IgD-negative memory B cell (primary cell): Measurements from ENCODE around the gene GNAO1. TPM values are rescaled to one million over a fixed set of nuclear protein-coding genes. Genes with fewer than 3 reads are reported as not detected.
"Not testable (repeated sequence)": the region's sequence is repeated elsewhere in the genome, so short reads cannot be mapped to it uniquely, and the experiment has no call there.

Source experiments
- H3K27ac Mint-ChIP-seq, 3 donors: one replicate each; pipeline ENCODE4 v1.8.0; 2020 to 2022; ENCODE audit warnings: mild to moderate bottlenecking in 3 of 3, mixed read lengths in 3 of 3, moderate library complexity in 1 of 3
- H3K27me3 Mint-ChIP-seq: one replicate; pipeline ENCODE4 v1.8.0; 2021; ENCODE audit warnings: mixed read lengths
- H3K36me3 Mint-ChIP-seq: one replicate; pipeline ENCODE4 v1.8.0; 2020; ENCODE audit warnings: mild to moderate bottlenecking, mixed read lengths
- H3K4me1 Mint-ChIP-seq, 3 donors: one replicate each; pipeline ENCODE4 v1.8.0; 2020 to 2022; ENCODE audit warnings: mixed read lengths in 3 of 3, mild to moderate bottlenecking in 1 of 3
- H3K4me3 Mint-ChIP-seq, 4 donors: one replicate each; pipeline ENCODE4 v1.8.0; 2020 to 2022; ENCODE audit warnings: mild to moderate bottlenecking in 4 of 4, mixed read lengths in 4 of 4, moderate library complexity in 3 of 4
- H3K9me3 Mint-ChIP-seq, 3 donors: one replicate each; pipeline ENCODE4 v1.8.0; 2020 to 2021; ENCODE audit warnings: mixed read lengths in 3 of 3, mild to moderate bottlenecking in 1 of 3
- polyA plus RNA-seq: library from polyadenylated mRNA; unstranded; fragments of 300-500 nt; fragmentation: Illumina TruSeq; gene quantifications from one replicate; pipeline ENCODE4 v1.2.3, GENCODE V29; 2021

GNAO1 gene
- polyA plus RNA-seq, 1 donor from 2014 or later, result 0.58 TPM

GRCh38 chr16:56370875-56371659, 179.8 kb downstream of the GNAO1 start:
- no peak overlapping the region for H3K4me3 Mint-ChIP-seq

GRCh38 chr16:56371660-56371937, 180.3 kb downstream of the GNAO1 start:
- H3K4me1 Mint-ChIP-seq, result peaks cover 0 to 7% (median 0%) of the 10 kb centered on the region in 3 donors
- no peak overlapping the region for H3K4me3 Mint-ChIP-seq
- peaks cover 3% of the 10 kb centered on the region for H3K36me3 Mint-ChIP-seq
- no peaks in the 10 kb centered on the region for H3K27me3 Mint-ChIP-seq
- peak overlapping the region in 1 of 3 donors; percentile 6 for H3K27ac Mint-ChIP-seq
- no peaks in the 10 kb centered on the region for H3K9me3 Mint-ChIP-seq

More at GRCh38 chr16:56370875-56371659, 179.8 kb downstream of the GNAO1 start:
- Mint-ChIP-seq H3K4me1 (peaks cover 0 to 7% (median 0%) of the 10 kb centered on the region in 3 donors), H3K36me3 (peaks cover 3% of the 10 kb centered on the region), H3K9me3 (no peaks in the 10 kb centered on the region), H3K27ac (peak overlapping the region in 2 of 3 donors; percentile 6 to 16), H3K27me3 (no peaks in the 10 kb centered on the region)

GRCh38 chr16:56372013-56372634, 180.8 kb downstream of the GNAO1 start:
- Mint-ChIP-seq H3K27ac (peak overlapping the region in 1 of 3 donors; percentile 6), H3K4me3 (no peak overlapping the region), H3K36me3 (peaks cover 3% of the 10 kb centered on the region), H3K9me3 (no peaks in the 10 kb centered on the region), H3K27me3 (no peaks in the 10 kb centered on the region), H3K4me1 (peaks cover under 1 to 7% (median 2%) of the 10 kb centered on the region in 3 donors)

- no peak overlapping the region for H3K4me3 Mint-ChIP-seq
- H3K27me3 Mint-ChIP-seq, result no peaks in the 10 kb centered on the region
- peaks cover 5 to 14% (median 8%) of the 10 kb centered on the region in 3 donors for H3K4me1 Mint-ChIP-seq
- H3K36me3 Mint-ChIP-seq, result peaks cover 6% of the 10 kb centered on the region
- H3K9me3 Mint-ChIP-seq, result no peaks in the 10 kb centered on the region
- no peak overlapping the region for H3K27ac Mint-ChIP-seq
These were observed 181.7 kb downstream of the GNAO1 start for GRCh38 chr16:56373003-56373402.

GRCh38 chr16:56375792-56376191, 184.5 kb downstream of the GNAO1 start:
- H3K4me1 Mint-ChIP-seq, result peaks cover 5 to 18% (median 13%) of the 10 kb centered on the region in 3 donors
- H3K4me3 Mint-ChIP-seq, H3K27me3 Mint-ChIP-seq, H3K9me3 Mint-ChIP-seq, H3K27ac Mint-ChIP-seq: not testable (repeated sequence)
- peaks cover 14% of the 10 kb centered on the region for H3K36me3 Mint-ChIP-seq

- H3K27ac Mint-ChIP-seq, H3K4me3 Mint-ChIP-seq, H3K27me3 Mint-ChIP-seq: not testable (repeated sequence)
- Mint-ChIP-seq H3K36me3 (peaks cover 32% of the 10 kb centered on the region), H3K9me3 (peaks cover 0 to 12% (median 7%) of the 10 kb centered on the region in 3 donors), H3K4me1 (peaks cover 5 to 14% (median 13%) of the 10 kb centered on the region in 3 donors)
These were observed 187.8 kb downstream of the GNAO1 start for GRCh38 chr16:56379044-56379443.

- peaks cover 32% of the 10 kb centered on the region for H3K36me3 Mint-ChIP-seq
These were observed 189.6 kb downstream of the GNAO1 start for GRCh38 chr16:56380778-56381485.

GRCh38 chr16:56382459-56382858, 191.2 kb downstream of the GNAO1 start:
- Mint-ChIP-seq H3K27me3 (no peaks in the 10 kb centered on the region), H3K4me3 (no peak overlapping the region), H3K4me1 (peaks cover 0 to 9% (median 8%) of the 10 kb centered on the region in 3 donors), H3K36me3 (peaks cover 30% of the 10 kb centered on the region), H3K27ac (peak overlapping the region in 1 of 3 donors; percentile 21), H3K9me3 (peaks cover 0 to 12% (median 7%) of the 10 kb centered on the region in 3 donors)

More at GRCh38 chr16:56380778-56381485, 189.6 kb downstream of the GNAO1 start:
- H3K9me3 Mint-ChIP-seq, result peaks cover 0 to 12% (median 7%) of the 10 kb centered on the region in 3 donors
- not testable (repeated sequence) for H3K4me3 Mint-ChIP-seq, H3K27me3 Mint-ChIP-seq
- peaks cover 5 to 13% (median 11%) of the 10 kb centered on the region in 3 donors for H3K4me1 Mint-ChIP-seq
- H3K27ac Mint-ChIP-seq, result peak overlapping the region in 1 of 3 donors; percentile 81

GRCh38 chr16:56382901-56383355, 191.6 kb downstream of the GNAO1 start:
- Mint-ChIP-seq H3K27ac (peak overlapping the region in 2 of 3 donors; percentile 21 to 64), H3K4me3 (no peak overlapping the region), H3K9me3 (peaks cover 0 to 12% (median 7%) of the 10 kb centered on the region in 3 donors), H3K27me3 (no peaks in the 10 kb centered on the region), H3K36me3 (peaks cover 29% of the 10 kb centered on the region), H3K4me1 (peaks cover 0 to 5% (median 5%) of the 10 kb centered on the region in 3 donors)

- Mint-ChIP-seq H3K4me3 (no peak overlapping the region), H3K27ac (no peak overlapping the region), H3K4me1 (no peaks in the 10 kb centered on the region), H3K9me3 (peaks cover 0 to 12% (median 7%) of the 10 kb centered on the region in 3 donors), H3K36me3 (peaks cover 27% of the 10 kb centered on the region), H3K27me3 (no peaks in the 10 kb centered on the region)
These were observed 192.9 kb downstream of the GNAO1 start for GRCh38 chr16:56384074-56384721.

GRCh38 chr16:56387396-56387795, 196.1 kb downstream of the GNAO1 start:
- H3K36me3 Mint-ChIP-seq, result peaks cover 7% of the 10 kb centered on the region
- H3K27me3 Mint-ChIP-seq, result no peaks in the 10 kb centered on the region
- H3K4me3 Mint-ChIP-seq, result no peak overlapping the region
- peaks cover 0 to 2% (median under 1%) of the 10 kb centered on the region in 3 donors for H3K9me3 Mint-ChIP-seq
- no peak overlapping the region for H3K27ac Mint-ChIP-seq
- H3K4me1 Mint-ChIP-seq, result peaks cover 0 to 2% (median under 1%) of the 10 kb centered on the region in 3 donors

GRCh38 chr16:56388209-56388608, 196.9 kb downstream of the GNAO1 start:
- Mint-ChIP-seq H3K27me3 (no peaks in the 10 kb centered on the region), H3K36me3 (peaks cover 3% of the 10 kb centered on the region), H3K4me3 (no peak overlapping the region), H3K27ac (no peak overlapping the region), H3K4me1 (peaks cover 0 to 2% (median 2%) of the 10 kb centered on the region in 3 donors), H3K9me3 (peaks cover 0 to 1% (median 0%) of the 10 kb centered on the region in 3 donors)

- H3K9me3 Mint-ChIP-seq, result peaks cover 0 to 1% (median 0%) of the 10 kb centered on the region in 3 donors
- peaks cover 0 to 4% (median 2%) of the 10 kb centered on the region in 3 donors for H3K4me1 Mint-ChIP-seq
- no peak overlapping the region for H3K27ac Mint-ChIP-seq
- H3K36me3 Mint-ChIP-seq, result peaks cover 3% of the 10 kb centered on the region
- H3K27me3 Mint-ChIP-seq, result no peaks in the 10 kb centered on the region
- H3K4me3 Mint-ChIP-seq, result no peak overlapping the region
These were observed 198.3 kb downstream of the GNAO1 start for GRCh38 chr16:56389554-56389953.

GRCh38 chr16:56396724-56397123, 205.4 kb downstream of the GNAO1 start:
- H3K27ac Mint-ChIP-seq, H3K4me1 Mint-ChIP-seq, H3K4me3 Mint-ChIP-seq, H3K27me3 Mint-ChIP-seq, H3K9me3 Mint-ChIP-seq: not testable (repeated sequence)
- peaks cover 13% of the 10 kb centered on the region for H3K36me3 Mint-ChIP-seq
